HuH-7.5 (cell line): ENCODE measurements around the gene OCIAD2.
"Not testable (repeated sequence)": the region's sequence is repeated elsewhere in the genome, so short reads cannot be mapped to it uniquely, and the experiment has no call there.

Source experiments
- DNase-seq: peaks from one replicate; pipeline ENCODE4 v3.0.0; 2011; ENCODE audit warnings: low spot score

The OCIAD2 gene

GRCh38 chr4:48907706-48908477 is 1.3 kb upstream of the OCIAD2 start:
- DNase-seq = no peak

- no peak for DNase-seq
These were observed 1.1 kb downstream of the OCIAD2 start for GRCh38 chr4:48905363-48906015.

GRCh38 chr4:48904541-48905142 is 1.9 kb downstream of the OCIAD2 start:
- DNase-seq = no peak

GRCh38 chr4:48904101-48904500 is 2.5 kb downstream of the OCIAD2 start:
- no peak for DNase-seq

- DNase-seq = no peak
These were observed 4.3 kb downstream of the OCIAD2 start for GRCh38 chr4:48902266-48902665.

- DNase-seq = no peak
These were observed 5.4 kb downstream of the OCIAD2 start for GRCh38 chr4:48901196-48901595.

- no peak for DNase-seq
These were observed 6.6 kb downstream of the OCIAD2 start for GRCh38 chr4:48899950-48900349.

- no peak for DNase-seq
These were observed 7.2 kb downstream of the OCIAD2 start for GRCh38 chr4:48899432-48899749.

GRCh38 chr4:48898733-48899431 is 7.7 kb downstream of the OCIAD2 start:
- DNase-seq = no peak

GRCh38 chr4:48896845-48897244 is 9.7 kb downstream of the OCIAD2 start:
- no peak for DNase-seq

GRCh38 chr4:48891028-48891619 is 15.4 kb downstream of the OCIAD2 start:
- no peak for DNase-seq

GRCh38 chr4:48889750-48890149 is 16.8 kb downstream of the OCIAD2 start:
- DNase-seq = not testable (repeated sequence)

- not testable (repeated sequence) for DNase-seq
These were observed 24.9 kb downstream of the OCIAD2 start for GRCh38 chr4:48881646-48882045.

GRCh38 chr4:48879561-48880442 is 26.8 kb downstream of the OCIAD2 start:
- DNase-seq = no peak

- no peak for DNase-seq
These were observed 28.6 kb downstream of the OCIAD2 start for GRCh38 chr4:48877827-48878535.

GRCh38 chr4:48864696-48865095 is 41.9 kb downstream of the OCIAD2 start:
- DNase-seq = not testable (repeated sequence)

- DNase-seq = no peak
These were observed 42.8 kb downstream of the OCIAD2 start for GRCh38 chr4:48863728-48864127.

- no peak for DNase-seq
These were observed 43.9 kb downstream of the OCIAD2 start for GRCh38 chr4:48862661-48863060.

GRCh38 chr4:48862038-48862437 is 44.5 kb downstream of the OCIAD2 start:
- DNase-seq = no peak

- no peak for DNase-seq
These were observed 48.4 kb downstream of the OCIAD2 start for GRCh38 chr4:48858130-48858529.

- DNase-seq = no peak
These were observed 51.6 kb downstream of the OCIAD2 start for GRCh38 chr4:48854982-48855381.
